ENCODE data around the gene TRIB2.

GRCh38 chr2:12700989-12701388 lies 15.7 kb upstream of the TRIB2 start:
- TF ChIP-seq CTCF (IDR thresholded peaks at IDR 0.05) (no peak), POLR2A (IDR thresholded peaks at IDR 0.05) (no peak)

Data from right lobe of liver (tissue), 4 donors.